K562 (cell line): Measurements from ENCODE around the gene MLKL. TPM values are rescaled to one million over a fixed set of nuclear protein-coding genes. Genes with fewer than 3 reads are reported as not detected.

Source experiments
- BRCA1 ChIP-seq, 2 experiments: fragments of 450-650 bp in 1 of 2; sonication (generic) in 1 of 2; formaldehyde crosslinking in 1 of 2; IDR thresholded peaks; 2 replicates each; pipeline versions ENCODE4 v1.5.0 to v1.6.1; 2017 to 2020; ENCODE audit warnings: mild to moderate bottlenecking in 1 of 2, missing genetic modification reagents in 1 of 2
- ELF1 ChIP-seq: fragments of 200-800 bp; sonication (Bioruptor generic); IDR thresholded peaks from 2 replicates; pipeline ENCODE4 v1.6.1; 2016; ENCODE audit warnings: missing genetic modification characterization, missing compliant biosample characterization
- HMGXB4 ChIP-seq: sonication (generic); formaldehyde crosslinking; IDR thresholded peaks from 2 replicates; pipeline ENCODE4 v1.8.1; 2023; ENCODE audit warnings: mild to moderate bottlenecking, missing genetic modification reagents
- LCOR ChIP-seq: sonication (generic); formaldehyde crosslinking; IDR thresholded peaks from 2 replicates; pipeline ENCODE4 v1.8.0; 2022; ENCODE audit warnings: mild to moderate bottlenecking, missing genetic modification reagents
- MYBL2 ChIP-seq, 2 experiments: fragments of 450-650 bp in 1 of 2; sonication (generic) in 1 of 2; formaldehyde crosslinking in 1 of 2; IDR thresholded peaks; 2 replicates each; pipeline versions ENCODE4 v1.6.1 to v1.8.1; 2017 to 2022; ENCODE audit warnings: borderline replicate concordance in 1 of 2, inconsistent platforms in 1 of 2, low read depth in 1 of 2, mild to moderate bottlenecking in 1 of 2, missing genetic modification reagents in 1 of 2, moderate library complexity in 1 of 2
- NFXL1 ChIP-seq: fragments of 450-650 bp; formaldehyde crosslinking; IDR thresholded peaks from 2 replicates; pipeline ENCODE4 v1.4.0; 2021; ENCODE audit warnings: mild to moderate bottlenecking
- RBM14 ChIP-seq: fragments of 200-400 bp; formaldehyde crosslinking; IDR thresholded peaks from 2 replicates; pipeline ENCODE4 v1.6.1; 2018; ENCODE audit warnings: low read depth, mild to moderate bottlenecking, low read length, moderate library complexity, borderline replicate concordance; ENCODE audit not compliant: insufficient read depth
- XRCC3 ChIP-seq: fragments of 450-650 bp; IDR thresholded peaks from 2 replicates; pipeline ENCODE4 v1.6.1; 2017; ENCODE audit warnings: mild to moderate bottlenecking, moderate library complexity
- YY1 ChIP-seq, 3 experiments: IDR thresholded peaks; 2 replicates each; pipeline ENCODE4 v1.6.1; 2011; ENCODE audit warnings: low read length in 2 of 3, mild to moderate bottlenecking in 2 of 3, moderate library complexity in 2 of 3, borderline replicate concordance in 1 of 3, control low read depth in 1 of 3, low read depth in 1 of 3; ENCODE audit not compliant: insufficient read depth in 3 of 3, insufficient replicate concordance in 2 of 3, control insufficient read depth in 1 of 3, insufficient read length in 1 of 3; ENCODE audit errors: extremely low read depth in 1 of 3
- ZNF253 ChIP-seq: fragments of 250-450 bp; sonication (Bioruptor Pico); conservative IDR thresholded peaks from 2 replicates; pipeline ENCODE4 v1.6.1; 2021; ENCODE audit warnings: mild to moderate bottlenecking
- ZNF707 ChIP-seq: fragments of 250-450 bp; sonication (Bioruptor Pico); conservative IDR thresholded peaks from 2 replicates; pipeline ENCODE4 v1.8.0; 2022; ENCODE audit warnings: inconsistent platforms, mild to moderate bottlenecking, moderate library complexity
- polyA plus RNA-seq, 8 experiments: library from polyadenylated mRNA; depleted of rRNA in 4 of 8; stranded (reverse) in 5 of 8; unstranded in 3 of 8; fragments of >200 nt; fragmentation: Nextera tagmentation in 2 of 8; fragmentation: Illumina TruSeq in 1 of 8; extraction: Ambion mirVana in 2 of 8; extraction: Trizol in 1 of 8; gene quantifications; 2 replicates each; pipeline versions ENCODE4 v1.2.1 to v1.2.3, GENCODE V29; 2011 to 2014; ENCODE audit warnings: inconsistent platforms in 1 of 8, missing spikeins in 1 of 8
- total RNA-seq, 7 experiments: library from RNA; depleted of rRNA in 6 of 7; stranded (reverse); fragments of >200 nt in 6 of 7; fragmentation: Illumina TruSeq in 2 of 7; extraction: Trizol in 2 of 7; gene quantifications; 2 replicates each; pipeline versions ENCODE4 v1.2.1 to v1.2.3, GENCODE V29; 2011 to 2021; ENCODE audit warnings: low replicate concordance in 1 of 7
- TF ChIP-seq, protein P1 (sequence below): fragments of 450-650 bp; IDR thresholded peaks from 2 replicates; pipeline ENCODE4 v1.6.1; 2016; ENCODE audit warnings: borderline replicate concordance
- TF ChIP-seq, protein P2 (sequence below): fragments of 450-650 bp; formaldehyde crosslinking; IDR thresholded peaks from 2 replicates; pipeline ENCODE4 v1.4.0; 2020; ENCODE audit warnings: mild to moderate bottlenecking, moderate library complexity
- TF ChIP-seq, protein P3 (sequence below): fragments of 450-650 bp; formaldehyde crosslinking; IDR thresholded peaks from 2 replicates; pipeline ENCODE4 v1.4.0; 2020; ENCODE audit warnings: mild to moderate bottlenecking, mixed read lengths
- TF ChIP-seq, protein P4 (sequence below), 3 experiments: IDR thresholded peaks in 2 of 3; conservative IDR thresholded peaks in 1 of 3; 2 replicates each; pipeline ENCODE4 v1.5.1; 2011 to 2012; ENCODE audit warnings: low read length in 3 of 3, mild to moderate bottlenecking in 3 of 3, control low read depth in 2 of 3, improper control_type of control experiment in 1 of 3, inconsistent platforms in 1 of 3, low read depth in 1 of 3, mixed read lengths in 1 of 3, moderate library complexity in 1 of 3; ENCODE audit not compliant: insufficient read depth in 2 of 3

The MLKL gene
- total and polyA plus RNA-seq, 9 of the 15 experiments (the other 6 are each of a cell fraction or from before 2014, with no cell fraction given), result 1.6 to 6.1 (median 4.8) TPM

GRCh38 chr16:74695450-74696422 is 4.9 kb downstream of the MLKL start (continued):
- TF ChIP-seq ZNF707 (CRISPR knock-in tag) (no peak), XRCC3 (no peak), MYBL2 (IDR thresholded peaks at IDR 0.05; ENCODE audit: low read depth) (no peak), MYBL2 (CRISPR knock-in tag; IDR thresholded peaks at IDR 0.05; ENCODE audit: borderline replicate concordance) (no peak), LCOR (CRISPR knock-in tag) (no peak), ELF1 (tag) (no peak), RBM14 (no peak), YY1 (IDR thresholded peaks at IDR 0.05; ENCODE audit: borderline replicate concordance in 1 of 3, control insufficient read depth in 1 of 3, extremely low read depth in 1 of 3, insufficient read depth in 3 of 3, insufficient read length in 1 of 3, insufficient replicate concordance in 2 of 3, low read depth in 1 of 3, low read length in 2 of 3) (no peak), ZNF253 (CRISPR knock-in tag) (no peak), HMGXB4 (no peak), BRCA1 (IDR thresholded peaks at IDR 0.05) (no peak), BRCA1 (CRISPR knock-in tag; IDR thresholded peaks at IDR 0.05) (no peak), NFXL1 (no peak)
- TF ChIP-seq, protein P1, sequence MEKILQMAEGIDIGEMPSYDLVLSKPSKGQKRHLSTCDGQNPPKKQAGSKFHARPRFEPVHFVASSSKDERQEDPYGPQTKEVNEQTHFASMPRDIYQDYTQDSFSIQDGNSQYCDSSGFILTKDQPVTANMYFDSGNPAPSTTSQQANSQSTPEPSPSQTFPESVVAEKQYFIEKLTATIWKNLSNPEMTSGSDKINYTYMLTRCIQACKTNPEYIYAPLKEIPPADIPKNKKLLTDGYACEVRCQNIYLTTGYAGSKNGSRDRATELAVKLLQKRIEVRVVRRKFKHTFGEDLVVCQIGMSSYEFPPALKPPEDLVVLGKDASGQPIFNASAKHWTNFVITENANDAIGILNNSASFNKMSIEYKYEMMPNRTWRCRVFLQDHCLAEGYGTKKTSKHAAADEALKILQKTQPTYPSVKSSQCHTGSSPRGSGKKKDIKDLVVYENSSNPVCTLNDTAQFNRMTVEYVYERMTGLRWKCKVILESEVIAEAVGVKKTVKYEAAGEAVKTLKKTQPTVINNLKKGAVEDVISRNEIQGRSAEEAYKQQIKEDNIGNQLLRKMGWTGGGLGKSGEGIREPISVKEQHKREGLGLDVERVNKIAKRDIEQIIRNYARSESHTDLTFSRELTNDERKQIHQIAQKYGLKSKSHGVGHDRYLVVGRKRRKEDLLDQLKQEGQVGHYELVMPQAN, result no peak
- TF ChIP-seq, protein P2, sequence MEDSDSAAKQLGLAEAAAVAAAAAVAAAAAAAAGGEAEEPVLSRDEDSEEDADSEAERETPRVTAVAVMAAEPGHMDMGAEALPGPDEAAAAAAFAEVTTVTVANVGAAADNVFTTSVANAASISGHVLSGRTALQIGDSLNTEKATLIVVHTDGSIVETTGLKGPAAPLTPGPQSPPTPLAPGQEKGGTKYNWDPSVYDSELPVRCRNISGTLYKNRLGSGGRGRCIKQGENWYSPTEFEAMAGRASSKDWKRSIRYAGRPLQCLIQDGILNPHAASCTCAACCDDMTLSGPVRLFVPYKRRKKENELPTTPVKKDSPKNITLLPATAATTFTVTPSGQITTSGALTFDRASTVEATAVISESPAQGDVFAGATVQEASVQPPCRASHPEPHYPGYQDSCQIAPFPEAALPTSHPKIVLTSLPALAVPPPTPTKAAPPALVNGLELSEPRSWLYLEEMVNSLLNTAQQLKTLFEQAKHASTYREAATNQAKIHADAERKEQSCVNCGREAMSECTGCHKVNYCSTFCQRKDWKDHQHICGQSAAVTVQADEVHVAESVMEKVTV, result no peak
- TF ChIP-seq, protein P3, sequence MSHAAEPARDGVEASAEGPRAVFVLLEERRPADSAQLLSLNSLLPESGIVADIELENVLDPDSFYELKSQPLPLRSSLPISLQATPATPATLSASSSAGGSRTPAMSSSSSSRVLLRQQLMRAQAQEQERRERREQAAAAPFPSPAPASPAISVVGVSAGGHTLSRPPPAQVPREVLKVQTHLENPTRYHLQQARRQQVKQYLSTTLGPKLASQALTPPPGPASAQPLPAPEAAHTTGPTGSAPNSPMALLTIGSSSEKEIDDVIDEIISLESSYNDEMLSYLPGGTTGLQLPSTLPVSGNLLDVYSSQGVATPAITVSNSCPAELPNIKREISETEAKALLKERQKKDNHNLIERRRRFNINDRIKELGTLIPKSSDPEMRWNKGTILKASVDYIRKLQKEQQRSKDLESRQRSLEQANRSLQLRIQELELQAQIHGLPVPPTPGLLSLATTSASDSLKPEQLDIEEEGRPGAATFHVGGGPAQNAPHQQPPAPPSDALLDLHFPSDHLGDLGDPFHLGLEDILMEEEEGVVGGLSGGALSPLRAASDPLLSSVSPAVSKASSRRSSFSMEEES (CRISPR knock-in tag), result peak; percentile 70
- TF ChIP-seq, protein P4, sequence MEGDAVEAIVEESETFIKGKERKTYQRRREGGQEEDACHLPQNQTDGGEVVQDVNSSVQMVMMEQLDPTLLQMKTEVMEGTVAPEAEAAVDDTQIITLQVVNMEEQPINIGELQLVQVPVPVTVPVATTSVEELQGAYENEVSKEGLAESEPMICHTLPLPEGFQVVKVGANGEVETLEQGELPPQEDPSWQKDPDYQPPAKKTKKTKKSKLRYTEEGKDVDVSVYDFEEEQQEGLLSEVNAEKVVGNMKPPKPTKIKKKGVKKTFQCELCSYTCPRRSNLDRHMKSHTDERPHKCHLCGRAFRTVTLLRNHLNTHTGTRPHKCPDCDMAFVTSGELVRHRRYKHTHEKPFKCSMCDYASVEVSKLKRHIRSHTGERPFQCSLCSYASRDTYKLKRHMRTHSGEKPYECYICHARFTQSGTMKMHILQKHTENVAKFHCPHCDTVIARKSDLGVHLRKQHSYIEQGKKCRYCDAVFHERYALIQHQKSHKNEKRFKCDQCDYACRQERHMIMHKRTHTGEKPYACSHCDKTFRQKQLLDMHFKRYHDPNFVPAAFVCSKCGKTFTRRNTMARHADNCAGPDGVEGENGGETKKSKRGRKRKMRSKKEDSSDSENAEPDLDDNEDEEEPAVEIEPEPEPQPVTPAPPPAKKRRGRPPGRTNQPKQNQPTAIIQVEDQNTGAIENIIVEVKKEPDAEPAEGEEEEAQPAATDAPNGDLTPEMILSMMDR (IDR thresholded peaks at IDR 0.05 in 2 of 3, conservative IDR thresholded peaks at IDR 0.05 in 1 of 3; ENCODE audit: insufficient read depth in 2 of 3, low read depth in 1 of 3, low read length in 3 of 3), result no peak
